Measurements from ENCODE around the gene BMPR1B.

The BMPR1B gene

GRCh38 chr4:94968493-94968892, 210.7 kb downstream of the BMPR1B start:
- no peak for DNase-seq

- DNase-seq: no peak
Measured at GRCh38 chr4:94970650-94971049, 212.9 kb downstream of the BMPR1B start.

- DNase-seq: peak; percentile 16
Measured at GRCh38 chr4:94974773-94975172, 217.0 kb downstream of the BMPR1B start.

- DNase-seq: peak; percentile 61
Measured at GRCh38 chr4:94976371-94977011, 218.7 kb downstream of the BMPR1B start.

GRCh38 chr4:94978904-94979303, 221.1 kb downstream of the BMPR1B start:
- DNase-seq: no peak

- no peak for DNase-seq
Measured at GRCh38 chr4:94979621-94980020, 221.9 kb downstream of the BMPR1B start.

- DNase-seq: peak; percentile 72
Measured at GRCh38 chr4:94995684-94996394, 238.1 kb downstream of the BMPR1B start.

GRCh38 chr4:95000076-95000648, 242.4 kb downstream of the BMPR1B start:
- no peak for DNase-seq

- DNase-seq: no peak
Measured at GRCh38 chr4:95004912-95005311, 247.2 kb downstream of the BMPR1B start.

GRCh38 chr4:95007998-95008397, 250.2 kb downstream of the BMPR1B start:
- DNase-seq: no peak

GRCh38 chr4:95013236-95013635, 255.5 kb downstream of the BMPR1B start:
- DNase-seq: peak; percentile 70

GRCh38 chr4:95014068-95014467, 256.3 kb downstream of the BMPR1B start:
- no peak for DNase-seq

GRCh38 chr4:95017305-95018064, 259.7 kb downstream of the BMPR1B start:
- peak; percentile 10 for DNase-seq

GRCh38 chr4:95018785-95019184, 261.0 kb downstream of the BMPR1B start:
- DNase-seq: peak; percentile 87

- no peak for DNase-seq
Measured at GRCh38 chr4:95020521-95020920, 262.8 kb downstream of the BMPR1B start.

GRCh38 chr4:95021099-95021498, 263.3 kb downstream of the BMPR1B start:
- DNase-seq: no peak

- DNase-seq: no peak
Measured at GRCh38 chr4:95023110-95023509, 265.4 kb downstream of the BMPR1B start.

GRCh38 chr4:95027905-95028618, 270.3 kb downstream of the BMPR1B start:
- DNase-seq: peak; percentile 91

GRCh38 chr4:95038791-95039190, 281.0 kb downstream of the BMPR1B start:
- DNase-seq: no peak

GRCh38 chr4:95044324-95044837, 286.6 kb downstream of the BMPR1B start:
- DNase-seq: no peak

GRCh38 chr4:95045429-95045828, 287.7 kb downstream of the BMPR1B start:
- peak; percentile 72 for DNase-seq

- DNase-seq: no peak
Measured at GRCh38 chr4:95048296-95048695, 290.5 kb downstream of the BMPR1B start.
